ENCODE results near the gene NELFA.

DNA sequence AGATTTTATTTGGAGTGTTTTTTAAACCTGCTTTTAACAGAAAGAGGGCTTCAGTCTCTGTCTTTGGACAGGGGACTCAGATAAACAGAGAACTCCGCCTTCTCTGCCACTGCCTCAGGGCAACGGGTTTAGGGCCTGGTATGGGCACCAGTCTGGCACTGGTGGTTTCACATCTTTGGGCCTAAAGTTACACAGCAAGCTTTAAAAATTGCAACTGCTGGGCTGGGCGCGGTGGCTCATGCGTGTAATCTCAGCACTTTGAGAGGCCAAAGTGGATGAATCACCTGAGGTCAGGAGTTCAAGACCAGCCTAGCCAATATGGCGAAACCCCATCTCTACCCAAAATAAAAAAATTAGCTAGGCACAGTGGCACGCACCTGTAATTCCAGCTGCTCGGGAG lies 40.1 kb upstream of the NELFA start:
- TF ChIP-seq, protein P1, sequence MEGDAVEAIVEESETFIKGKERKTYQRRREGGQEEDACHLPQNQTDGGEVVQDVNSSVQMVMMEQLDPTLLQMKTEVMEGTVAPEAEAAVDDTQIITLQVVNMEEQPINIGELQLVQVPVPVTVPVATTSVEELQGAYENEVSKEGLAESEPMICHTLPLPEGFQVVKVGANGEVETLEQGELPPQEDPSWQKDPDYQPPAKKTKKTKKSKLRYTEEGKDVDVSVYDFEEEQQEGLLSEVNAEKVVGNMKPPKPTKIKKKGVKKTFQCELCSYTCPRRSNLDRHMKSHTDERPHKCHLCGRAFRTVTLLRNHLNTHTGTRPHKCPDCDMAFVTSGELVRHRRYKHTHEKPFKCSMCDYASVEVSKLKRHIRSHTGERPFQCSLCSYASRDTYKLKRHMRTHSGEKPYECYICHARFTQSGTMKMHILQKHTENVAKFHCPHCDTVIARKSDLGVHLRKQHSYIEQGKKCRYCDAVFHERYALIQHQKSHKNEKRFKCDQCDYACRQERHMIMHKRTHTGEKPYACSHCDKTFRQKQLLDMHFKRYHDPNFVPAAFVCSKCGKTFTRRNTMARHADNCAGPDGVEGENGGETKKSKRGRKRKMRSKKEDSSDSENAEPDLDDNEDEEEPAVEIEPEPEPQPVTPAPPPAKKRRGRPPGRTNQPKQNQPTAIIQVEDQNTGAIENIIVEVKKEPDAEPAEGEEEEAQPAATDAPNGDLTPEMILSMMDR (optimal IDR thresholded peaks at IDR 0.05 in 1 of 3, IDR thresholded peaks at IDR 0.05 in 1 of 3, conservative IDR thresholded peaks at IDR 0.05 in 1 of 3; ENCODE audit: extremely low read depth in 1 of 3, insufficient read depth in 2 of 3, low read length in 3 of 3) = no peak
- no peak for TF ChIP-seq EZH2 (IDR thresholded peaks at IDR 0.05; ENCODE audit: low read length)

Measured in keratinocyte (primary cell).